RPMI7951 (cell line): ENCODE measurements around the gene WNK2. TPM values are rescaled to one million over a fixed set of nuclear protein-coding genes. Genes with fewer than 3 reads are reported as not detected.

ENCODE experiments used
- DNase-seq: peaks from one replicate; pipeline ENCODE4 v3.0.0-alpha.2; 2012; ENCODE audit warnings: low read depth
- total RNA-seq: library from RNA; depleted of rRNA; stranded (reverse); fragments of >200 nt; shearing (Covaris generic); gene quantifications from 2 replicates; pipeline ENCODE4 v1.2.3, GENCODE V29; 2014

Gene WNK2
- total RNA-seq, 1 experiment from 2014 or later: not detected

DNA sequence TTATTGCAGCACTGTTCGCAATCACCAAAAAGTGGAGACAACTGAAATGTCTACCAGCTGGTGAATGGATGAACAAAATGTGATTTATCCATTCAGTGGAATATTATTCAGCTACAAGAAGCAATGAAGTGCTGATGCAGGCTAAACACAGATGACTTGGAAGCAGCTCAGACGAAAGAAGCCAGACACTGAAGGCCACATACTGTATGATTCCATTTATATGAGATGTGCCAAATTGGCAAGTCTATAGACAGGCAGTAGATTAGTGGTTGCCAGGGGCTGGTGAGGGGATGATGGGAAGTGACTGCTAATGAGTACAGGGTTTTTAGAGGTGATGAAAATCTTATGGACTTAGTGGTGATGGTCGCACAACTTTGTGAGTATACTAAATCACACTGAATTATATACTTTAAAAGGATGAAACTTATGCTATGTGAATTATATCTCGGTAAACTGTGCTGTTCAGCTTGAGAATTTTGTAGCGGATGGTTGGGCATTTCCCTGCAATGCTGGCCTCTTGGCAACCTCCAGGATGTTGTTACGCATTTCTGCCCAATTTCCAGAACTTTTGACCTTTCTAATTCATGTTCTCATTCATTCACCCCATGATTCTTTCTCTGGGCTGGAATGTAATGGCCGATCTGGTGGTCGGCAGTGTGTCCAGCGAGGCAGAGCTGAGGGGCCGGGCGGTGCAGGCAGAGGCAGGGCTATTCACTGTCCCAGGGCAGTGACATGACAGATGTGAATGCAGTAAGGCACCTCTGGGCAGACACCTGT is 22.0 kb upstream of the WNK2 start:
- no peak for DNase-seq

DNA sequence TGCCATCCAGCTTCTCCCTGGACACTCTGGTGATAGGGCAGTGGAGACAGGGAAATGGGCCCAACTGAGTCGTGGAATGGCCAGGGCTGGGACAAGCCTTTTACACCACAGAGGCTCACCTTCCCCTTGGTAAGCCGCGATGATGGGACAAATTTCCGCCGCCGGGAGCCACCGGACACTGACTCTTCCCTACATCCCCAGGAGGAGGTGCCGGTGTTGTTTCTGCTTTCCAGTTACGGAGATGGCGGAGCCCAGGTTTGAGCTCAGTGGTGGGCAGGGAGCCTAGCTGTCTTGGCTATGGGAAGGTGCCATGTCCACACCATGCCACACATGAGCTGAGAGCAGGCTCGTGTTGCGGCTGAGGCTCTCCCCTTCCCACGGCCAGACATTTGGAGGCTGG is 19.9 kb upstream of the WNK2 start:
- DNase-seq: no peak

DNA sequence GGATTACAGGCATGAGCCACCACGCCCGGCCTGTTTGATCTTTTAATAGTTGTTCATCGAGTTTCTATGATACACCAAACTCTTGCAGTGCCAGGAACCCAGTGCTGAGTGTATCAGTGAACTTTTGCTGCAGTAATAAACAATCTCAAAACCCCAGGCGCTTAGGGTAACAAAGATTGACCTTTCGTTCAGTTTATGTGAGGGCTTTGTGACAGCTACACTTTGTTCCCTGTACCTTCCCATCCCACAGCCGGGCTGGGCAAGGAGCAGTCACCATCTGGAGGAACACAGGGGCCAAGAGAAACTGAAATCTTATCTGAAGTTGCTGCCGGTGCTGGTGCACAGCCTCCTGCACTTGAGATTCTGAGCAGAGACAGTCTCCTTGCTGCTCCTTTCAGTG is 17.2 kb upstream of the WNK2 start:
- DNase-seq: no peak

DNA sequence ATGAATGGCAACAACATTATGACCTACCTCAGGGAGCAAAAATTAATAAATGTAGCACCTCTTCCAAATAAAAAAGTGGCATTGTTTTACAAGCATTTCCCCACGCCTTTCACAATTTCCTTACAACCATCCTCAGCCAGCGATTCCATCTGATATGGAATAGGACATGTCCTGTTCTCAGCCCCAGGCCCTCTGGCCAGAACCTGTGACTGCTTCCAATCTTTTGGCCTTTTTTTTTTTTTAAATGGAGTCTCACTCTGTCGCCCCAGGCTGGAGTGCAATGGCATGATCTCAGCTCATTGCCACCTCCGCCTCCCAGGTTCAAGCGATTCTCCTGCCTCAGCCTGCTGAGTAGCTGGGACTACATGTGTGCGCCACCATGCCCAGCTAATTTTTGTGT is 16.8 kb upstream of the WNK2 start:
- no peak for DNase-seq

DNA sequence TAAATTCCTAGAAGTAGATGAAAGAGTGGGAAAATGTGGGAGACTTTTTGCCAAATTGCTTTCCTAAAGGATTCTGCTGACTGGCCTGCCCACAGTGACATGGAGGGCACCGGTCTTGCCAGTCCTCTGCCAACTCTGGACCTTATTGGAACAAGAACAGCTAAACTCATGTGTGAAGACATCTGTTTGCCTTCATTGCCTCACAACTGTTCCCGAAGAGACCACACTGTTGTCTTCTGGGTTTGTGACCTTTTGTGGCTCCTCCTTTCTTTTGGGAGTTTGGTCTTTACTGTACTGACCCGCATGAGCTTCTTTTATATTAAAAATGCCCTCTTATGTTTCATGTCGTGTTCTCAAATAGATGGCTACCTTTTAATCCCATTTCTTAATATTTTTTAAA is 16.1 kb upstream of the WNK2 start:
- DNase-seq: no peak

DNA sequence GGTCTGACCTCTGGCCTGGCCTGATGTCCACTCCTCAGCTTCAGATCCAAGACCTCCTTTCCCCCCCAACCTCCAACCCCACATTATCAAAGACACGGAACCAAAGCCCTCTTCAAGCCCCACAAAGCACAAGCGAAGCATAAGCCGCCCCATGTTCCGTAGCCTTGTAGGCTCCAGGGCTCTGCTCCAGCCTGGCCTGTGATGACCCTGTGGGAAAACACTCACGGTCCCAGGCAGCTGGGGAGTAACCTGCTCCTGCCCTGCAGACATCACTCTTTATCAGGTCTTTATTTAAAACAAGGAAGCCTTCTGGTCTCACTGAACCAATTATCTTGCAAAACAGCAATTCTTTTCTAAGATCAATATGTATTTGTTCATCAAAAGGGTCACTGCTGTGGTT is 15.4 kb upstream of the WNK2 start:
- DNase-seq: no peak

DNA sequence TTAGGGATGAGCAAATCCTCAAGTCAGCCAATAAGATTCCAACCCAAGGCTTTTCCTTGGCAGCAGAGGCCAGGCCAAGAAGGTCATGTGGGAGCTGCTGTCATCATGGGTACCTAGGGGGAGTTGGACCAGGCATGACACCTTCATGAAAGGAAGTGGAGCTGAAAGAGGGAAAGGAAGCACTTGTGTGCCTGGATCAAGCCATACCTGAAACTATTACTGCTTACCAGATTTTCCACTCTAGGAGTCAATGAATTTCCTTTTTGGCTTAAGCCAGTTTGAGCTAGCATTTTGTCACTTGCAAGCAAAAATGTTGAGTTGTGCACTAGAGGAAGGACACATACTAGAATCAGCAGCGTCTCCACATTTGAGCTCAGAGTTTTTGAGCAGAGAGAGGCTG is 14.5 kb upstream of the WNK2 start:
- DNase-seq: no peak

DNA sequence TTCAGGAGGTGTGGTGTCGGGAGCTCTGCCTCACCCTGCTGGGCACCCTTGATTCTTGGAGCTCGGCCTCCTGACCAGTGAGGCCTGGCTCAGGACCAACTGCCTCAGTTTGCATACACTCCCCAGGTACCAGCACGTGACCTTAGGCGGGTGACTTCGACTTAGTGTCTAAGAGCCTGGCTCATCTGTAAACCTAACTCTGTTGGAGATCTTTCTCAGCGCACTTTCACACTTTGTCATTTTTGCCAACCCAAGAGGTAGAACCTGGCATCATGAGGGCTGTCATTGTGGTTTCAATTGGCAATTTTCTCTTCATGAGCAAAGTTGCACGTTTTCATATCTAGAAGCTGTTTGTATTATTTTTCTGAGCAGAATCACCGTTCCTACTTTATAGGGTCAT is 13.4 kb upstream of the WNK2 start:
- DNase-seq: no peak

DNA sequence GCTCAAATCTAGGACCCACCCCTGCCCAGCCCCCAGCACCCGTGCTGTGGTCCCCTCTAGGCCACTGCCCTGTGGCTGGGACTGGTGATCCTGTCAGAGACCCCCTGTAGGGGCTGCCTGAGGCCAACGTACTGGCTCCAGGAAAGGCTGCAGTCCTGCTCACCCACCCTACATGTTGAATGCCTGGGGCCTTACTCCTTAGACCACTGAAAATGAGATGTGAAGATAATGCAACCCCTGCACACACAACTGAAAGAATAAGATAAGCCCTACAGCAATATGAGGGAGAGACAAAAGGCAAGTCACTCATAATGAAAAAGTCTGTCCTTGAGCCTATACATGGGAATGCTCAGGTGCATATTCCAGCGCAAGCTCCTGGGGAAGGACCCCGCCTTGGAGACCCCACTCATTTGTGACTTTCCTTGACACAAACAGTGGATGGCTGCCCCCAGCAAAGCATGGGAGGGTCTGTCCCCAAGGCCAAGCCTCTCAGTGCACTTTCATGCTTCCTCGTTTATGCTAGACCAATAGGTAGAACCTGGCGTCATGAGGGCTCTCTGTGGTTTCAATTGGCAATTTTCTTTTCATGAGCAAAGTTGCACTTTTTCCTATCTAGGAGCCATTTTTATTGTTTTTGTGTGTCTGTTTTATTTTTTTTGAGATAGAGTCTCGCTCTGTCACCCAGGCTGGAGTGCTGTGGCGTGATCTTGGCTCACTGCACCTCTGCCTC is 12.5 kb upstream of the WNK2 start:
- DNase-seq: no peak

DNA sequence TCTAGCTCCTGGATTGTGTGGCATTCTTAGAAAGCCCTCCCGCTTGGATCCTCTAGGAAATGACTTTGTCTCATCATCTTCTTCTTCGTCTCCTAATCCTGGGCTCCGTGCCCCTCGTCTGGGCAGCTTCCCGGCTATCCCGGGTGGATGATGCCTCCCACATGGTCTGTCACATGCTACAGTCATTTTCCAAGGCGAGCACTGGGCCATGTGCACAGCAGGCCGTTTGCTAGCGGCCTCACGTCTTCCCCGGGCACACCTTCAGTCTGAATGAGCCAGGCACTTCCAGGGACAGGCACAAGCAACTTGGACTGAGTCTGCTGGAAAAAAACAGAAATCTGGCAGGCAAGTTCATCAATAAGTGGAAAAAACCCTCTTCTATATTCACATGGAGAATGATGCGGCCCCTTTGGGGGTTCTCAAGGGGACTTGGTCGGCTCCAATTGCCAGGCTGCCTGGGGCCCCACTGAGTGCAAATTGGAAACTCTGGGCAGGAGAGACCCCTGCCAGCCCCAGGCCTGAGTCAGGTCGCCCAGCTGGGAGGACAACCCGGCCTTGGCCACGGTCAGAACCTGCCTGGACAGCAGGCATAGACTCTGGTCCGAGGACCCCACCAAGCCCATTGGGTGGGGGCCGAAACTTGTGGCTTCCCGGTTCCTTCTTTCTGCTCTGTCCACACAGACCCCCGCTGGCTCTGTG is 11.1 kb upstream of the WNK2 start:
- no peak for DNase-seq

DNA sequence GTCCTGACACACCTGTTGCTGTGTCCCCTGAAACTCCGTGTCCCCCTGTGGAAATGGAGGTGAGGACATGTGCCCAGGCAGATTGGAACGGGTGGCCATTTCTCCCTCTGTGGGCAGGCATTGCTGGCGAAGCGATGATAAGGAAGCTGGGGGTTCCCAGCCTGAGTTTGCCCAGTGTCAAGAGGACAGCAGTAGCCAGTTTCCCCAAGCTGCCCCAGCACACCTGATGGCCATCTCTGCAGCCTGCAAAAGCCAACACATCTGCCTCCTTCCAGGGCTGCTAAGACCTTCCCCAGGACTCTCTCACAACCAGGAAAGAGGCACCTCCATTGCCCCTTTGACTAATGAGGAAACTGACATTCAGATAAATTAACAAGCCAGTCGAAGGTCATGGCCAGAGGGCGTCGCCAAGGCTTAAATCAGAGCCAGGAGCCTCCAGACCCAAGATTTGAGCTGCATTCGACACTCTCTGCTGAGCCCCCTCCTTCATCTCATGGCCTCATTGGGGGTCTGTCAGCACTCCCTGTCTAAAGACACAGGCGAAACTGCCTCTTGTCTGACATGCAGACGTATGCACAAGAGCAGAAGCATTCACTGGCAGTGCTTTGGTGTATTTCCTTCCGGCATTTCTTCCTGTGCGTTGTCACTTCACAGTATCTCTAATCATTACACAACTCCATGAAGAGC is 10.4 kb upstream of the WNK2 start:
- DNase-seq: no peak

DNA sequence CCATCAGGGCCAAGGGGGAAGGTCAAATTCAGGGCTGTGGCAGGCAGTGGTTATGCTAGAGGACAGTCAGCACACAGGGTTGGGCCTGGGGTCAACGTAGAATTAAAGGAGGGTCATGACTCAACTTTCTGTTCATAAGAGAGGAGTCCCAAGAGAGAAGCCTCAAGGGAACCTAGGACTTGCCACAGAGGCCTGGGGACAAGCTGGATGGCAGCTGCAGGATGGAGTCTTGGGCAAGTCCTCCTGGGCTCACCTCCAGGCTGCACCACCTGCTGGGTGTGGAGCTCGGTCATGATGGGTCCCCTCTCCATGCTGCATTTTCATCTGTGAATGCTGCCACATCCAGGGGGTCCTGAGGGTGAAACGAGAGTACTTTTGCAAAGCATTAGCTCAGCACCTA is 9.0 kb upstream of the WNK2 start:
- no peak for DNase-seq

DNA sequence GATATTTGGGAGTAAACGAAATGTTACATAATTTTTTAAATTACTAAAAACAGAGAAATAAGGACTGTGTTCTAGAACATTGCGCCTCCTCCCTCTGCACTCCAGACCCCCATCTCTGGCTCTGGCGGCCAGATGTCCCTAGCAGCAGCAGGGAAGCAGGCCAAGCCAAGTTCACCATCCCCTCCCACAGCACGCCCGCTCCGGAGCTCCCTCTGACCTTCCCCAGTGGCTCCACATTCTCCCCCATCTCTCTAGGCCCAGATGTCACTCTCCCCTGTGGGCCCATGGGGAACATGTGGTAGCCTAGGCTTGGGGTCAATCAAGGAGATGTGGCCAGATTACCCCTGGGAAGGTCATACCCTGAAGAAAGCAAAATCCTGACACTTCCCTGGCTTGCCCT is 6.3 kb upstream of the WNK2 start:
- DNase-seq: no peak

DNA sequence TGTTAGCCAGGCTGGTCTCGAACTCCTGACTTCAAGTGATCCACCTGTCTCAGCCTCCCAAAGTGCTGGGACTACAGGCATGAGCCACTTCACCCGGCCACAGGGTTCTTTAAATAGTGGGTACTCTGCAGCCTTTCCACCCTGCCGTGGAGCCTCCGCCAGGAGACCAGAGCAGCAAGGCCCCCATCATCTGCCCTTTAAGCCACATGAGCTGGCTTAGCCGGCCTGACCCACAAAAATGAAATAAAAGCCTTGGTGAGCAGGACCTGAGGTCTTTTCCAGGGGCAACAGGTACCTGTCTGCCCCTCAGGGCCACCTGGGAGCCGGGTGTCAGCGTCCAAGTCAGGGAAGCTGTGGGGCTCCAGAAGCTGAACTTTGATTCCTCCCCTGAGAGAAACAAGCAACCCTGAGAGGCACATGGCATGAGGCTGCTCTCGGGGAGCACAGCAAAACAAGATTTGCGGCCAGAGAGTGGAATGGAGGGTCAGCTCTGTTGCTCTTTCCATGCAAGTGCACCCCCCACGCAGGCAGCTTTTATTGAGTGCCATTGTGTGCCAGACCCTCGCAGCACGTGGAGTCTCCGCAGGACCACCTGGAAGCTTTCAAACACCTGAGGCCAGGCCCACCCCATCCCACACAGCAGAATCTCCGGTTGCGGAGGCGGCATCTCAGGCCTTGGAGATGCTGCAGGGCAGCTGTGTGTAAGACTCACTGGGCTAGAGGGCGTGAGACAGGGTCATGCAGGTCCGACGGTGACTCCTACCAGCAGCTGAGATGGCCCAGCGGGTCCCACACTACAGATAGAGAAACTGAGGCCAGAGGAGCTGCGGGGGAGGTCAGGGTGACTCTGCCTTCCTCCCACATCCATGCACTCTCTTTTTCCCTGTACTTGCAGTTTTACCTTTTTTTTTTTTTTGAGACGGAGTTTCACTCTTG is 4.8 kb upstream of the WNK2 start:
- DNase-seq: no peak

DNA sequence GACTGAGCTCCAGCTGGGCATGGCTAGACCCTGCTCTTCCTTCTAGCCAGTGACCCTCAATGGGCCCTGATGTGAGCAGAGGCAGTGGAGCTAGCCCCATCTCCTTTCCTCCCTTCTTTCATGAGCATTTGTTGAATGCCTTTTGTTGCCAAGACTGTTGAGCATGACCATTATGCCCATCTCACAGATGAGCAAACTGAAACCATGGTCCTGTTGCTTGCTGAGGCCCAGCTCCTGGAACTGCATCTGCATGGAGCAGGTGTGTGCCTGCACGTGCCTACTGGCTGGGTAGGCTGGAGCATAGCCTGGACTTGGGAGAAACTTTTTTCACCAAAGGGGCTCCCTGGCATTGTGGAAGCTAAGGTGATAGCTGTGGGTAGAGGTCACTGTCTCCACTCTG is 3.0 kb upstream of the WNK2 start:
- no peak for DNase-seq

DNA sequence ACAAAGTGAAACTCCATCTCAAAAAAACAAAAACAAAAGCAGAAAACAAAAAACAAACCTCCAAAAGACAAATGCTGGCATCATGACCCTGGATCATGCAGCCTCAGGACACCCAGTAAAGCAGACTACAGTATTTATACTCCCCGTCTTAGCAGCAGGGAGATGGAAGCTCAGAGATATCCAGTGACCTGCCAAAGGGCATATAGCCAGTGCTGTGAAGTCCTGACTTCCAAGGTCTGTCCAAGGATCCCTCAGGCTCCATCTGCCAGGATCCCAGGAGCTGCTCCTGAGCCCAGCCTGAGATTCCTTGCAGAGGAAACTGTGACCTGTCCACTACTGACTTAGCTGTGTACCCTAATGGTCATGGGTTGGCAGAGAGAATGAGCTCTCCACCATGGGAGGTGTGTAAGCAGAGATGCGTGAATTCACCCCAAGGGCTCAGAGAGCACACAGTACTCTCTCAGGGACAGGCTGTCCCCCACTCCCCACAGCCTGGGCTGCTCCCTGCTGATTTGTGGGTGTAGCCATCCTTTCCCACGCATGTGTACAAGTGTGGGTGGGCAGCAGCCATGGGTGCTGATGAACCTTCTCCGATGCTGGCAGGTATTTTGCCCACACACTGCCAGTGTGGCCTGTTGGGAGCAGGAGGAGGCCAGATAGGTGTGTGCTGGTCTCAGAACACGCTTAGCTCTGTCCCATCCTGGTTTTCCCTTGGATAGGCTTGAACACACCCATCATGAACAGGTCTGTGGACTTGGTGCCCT is 2.1 kb upstream of the WNK2 start:
- no peak for DNase-seq

DNA sequence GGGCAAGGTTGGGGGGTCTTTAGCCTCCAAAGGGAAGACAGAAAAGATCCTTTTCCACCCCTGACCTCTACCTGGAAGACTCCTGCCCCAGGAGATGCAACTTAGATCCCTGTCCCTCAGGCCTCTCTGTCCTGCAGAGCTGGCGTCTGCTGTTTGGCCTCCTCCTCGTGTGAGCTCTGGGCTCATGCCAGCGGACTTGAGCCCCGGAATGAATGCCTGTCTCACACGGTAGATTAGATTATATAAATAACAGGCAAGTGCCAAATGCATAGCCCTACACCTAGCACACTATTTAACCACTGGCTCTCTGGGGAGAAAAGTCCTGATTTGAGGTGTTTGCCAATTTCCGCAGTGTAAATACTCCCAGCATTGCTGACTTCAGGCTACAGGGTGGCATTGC is 1.4 kb upstream of the WNK2 start:
- no peak for DNase-seq

DNA sequence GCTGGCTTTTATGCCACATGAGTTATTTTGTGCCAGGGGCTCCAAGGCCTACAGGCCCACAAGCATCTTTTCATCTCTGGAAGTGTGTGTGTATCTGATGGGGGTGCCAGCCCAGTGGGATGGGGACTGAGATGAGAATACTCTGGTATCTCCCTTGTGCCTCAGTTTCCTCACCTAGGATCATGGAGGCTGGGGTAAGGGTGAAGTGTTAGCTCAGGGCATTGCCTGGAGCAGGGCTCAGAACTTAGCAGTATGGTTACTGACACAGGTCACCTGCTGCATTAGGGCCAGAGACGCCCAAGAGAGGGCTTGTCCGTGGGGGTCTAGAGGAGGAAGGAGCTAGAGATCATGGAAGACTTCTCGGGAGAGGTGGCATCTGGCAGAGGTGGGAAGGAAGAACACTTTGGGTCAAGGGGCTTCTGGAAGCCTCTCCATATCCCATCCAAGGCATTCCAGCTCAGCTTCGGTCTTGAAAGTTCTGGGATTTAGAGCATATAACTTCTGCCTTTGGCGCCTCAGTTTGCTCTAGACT is 742 bp upstream of the WNK2 start:
- DNase-seq: no peak

DNA sequence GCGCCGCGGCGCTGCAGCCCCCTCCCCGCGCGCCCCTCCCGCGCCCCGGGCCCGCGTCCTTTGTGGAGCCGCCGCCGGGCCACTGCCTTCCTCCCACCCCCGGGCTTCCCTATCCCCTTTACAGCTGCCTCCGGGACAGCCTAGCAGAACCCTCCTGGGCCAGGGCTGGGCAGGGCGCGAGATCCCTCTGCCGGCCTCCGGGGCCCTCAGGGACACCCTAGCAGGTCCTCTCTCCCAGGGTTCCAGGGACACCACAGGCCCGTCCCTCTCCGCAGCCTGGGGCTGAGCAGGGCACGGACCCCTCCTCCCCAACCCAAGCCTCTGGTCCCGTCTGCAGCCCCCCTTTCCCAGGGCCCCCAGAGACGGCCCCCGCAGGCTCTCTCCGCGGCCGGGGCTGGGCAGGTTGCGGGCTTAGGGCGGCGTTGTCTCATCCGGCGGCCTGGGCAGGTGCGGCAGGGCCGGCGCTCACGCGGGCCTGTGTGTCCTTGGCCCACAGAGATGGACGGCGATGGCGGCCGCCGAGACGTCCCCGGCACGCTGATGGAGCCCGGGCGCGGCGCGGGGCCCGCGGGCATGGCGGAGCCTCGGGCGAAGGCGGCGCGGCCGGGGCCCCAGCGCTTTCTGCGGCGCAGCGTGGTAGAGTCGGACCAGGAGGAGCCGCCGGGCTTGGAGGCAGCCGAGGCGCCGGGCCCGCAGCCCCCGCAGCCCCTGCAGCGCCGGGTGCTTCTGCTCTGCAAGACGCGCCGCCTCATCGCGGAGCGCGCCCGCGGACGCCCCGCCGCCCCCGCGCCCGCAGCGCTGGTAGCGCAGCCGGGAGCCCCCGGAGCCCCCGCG is 710 bp downstream of the WNK2 start:
- DNase-seq: no peak
